ENCODE results near the gene PGLYRP4.

PGLYRP4 gene

DNA sequence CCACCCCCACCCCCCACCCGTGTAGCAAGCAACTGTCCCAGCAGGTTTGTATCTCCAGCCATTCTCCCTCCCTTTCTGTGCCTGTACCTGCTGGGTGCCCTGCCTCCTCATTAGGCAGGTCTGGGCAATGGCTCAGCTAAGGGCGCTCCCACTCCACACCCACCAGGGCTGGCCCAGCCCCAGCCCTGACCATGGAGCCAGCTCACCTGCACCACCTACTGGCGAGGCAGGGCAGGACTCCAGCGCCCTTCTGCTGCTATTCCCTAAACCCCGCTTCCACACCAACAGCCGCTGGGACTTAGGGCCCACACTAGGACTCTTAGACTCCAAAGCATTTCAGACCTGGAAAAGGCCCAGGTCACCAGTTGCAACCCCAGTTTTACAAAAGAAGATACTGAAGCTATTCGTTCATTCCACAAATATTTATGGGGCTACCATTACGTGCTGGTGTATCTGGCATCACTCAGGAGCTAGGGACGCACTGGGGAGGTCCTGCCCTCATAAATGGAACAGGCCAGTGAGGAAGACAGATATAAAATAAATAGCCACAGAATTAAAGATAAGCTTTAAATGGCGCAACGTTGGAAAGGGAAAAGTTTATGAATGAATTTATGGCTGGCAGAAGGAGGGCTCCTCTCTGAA is 59.9 kb downstream of the PGLYRP4 start:
- DNase-seq, result no peak
